Measurements from ENCODE around the gene CMSS1.

CMSS1 gene

GRCh38 chr3:99874237-99875002 is 56.8 kb downstream of the CMSS1 start:
- DNase-seq (ENCODE audit: low read depth in 2 of 2), result no peak

GRCh38 chr3:99875581-99875928 is 57.9 kb downstream of the CMSS1 start:
- DNase-seq (ENCODE audit: low read depth in 2 of 2), result no peak

GRCh38 chr3:99875929-99876841 is 58.5 kb downstream of the CMSS1 start:
- peak in 1 of 2 experiments; percentile 58 for DNase-seq (ENCODE audit: low read depth in 2 of 2)

- DNase-seq (ENCODE audit: low read depth in 2 of 2), result no peak
Measured at GRCh38 chr3:99877031-99877579, 59.4 kb downstream of the CMSS1 start.

- DNase-seq (ENCODE audit: low read depth in 2 of 2), result no peak
Measured at GRCh38 chr3:99878005-99878404, 60.3 kb downstream of the CMSS1 start.

GRCh38 chr3:99879275-99879674 is 61.6 kb downstream of the CMSS1 start:
- DNase-seq (ENCODE audit: low read depth in 2 of 2), result no peak

GRCh38 chr3:99881121-99881524 is 63.5 kb downstream of the CMSS1 start:
- DNase-seq (ENCODE audit: low read depth in 2 of 2), result no peak

- DNase-seq (ENCODE audit: low read depth in 2 of 2), result no peak
Measured at GRCh38 chr3:99882436-99883137, 64.9 kb downstream of the CMSS1 start.

GRCh38 chr3:99883138-99883461 is 65.4 kb downstream of the CMSS1 start:
- no peak for DNase-seq (ENCODE audit: low read depth in 2 of 2)

- no peak for DNase-seq (ENCODE audit: low read depth in 2 of 2)
Measured at GRCh38 chr3:99883693-99884092, 66.0 kb downstream of the CMSS1 start.

- DNase-seq (ENCODE audit: low read depth in 2 of 2), result no peak
Measured at GRCh38 chr3:99884484-99884883, 66.8 kb downstream of the CMSS1 start.

- DNase-seq (ENCODE audit: low read depth in 2 of 2), result no peak
Measured at GRCh38 chr3:99885085-99885484, 67.4 kb downstream of the CMSS1 start.

- DNase-seq (ENCODE audit: low read depth in 2 of 2), result no peak
Measured at GRCh38 chr3:99885851-99886250, 68.2 kb downstream of the CMSS1 start.

GRCh38 chr3:99891610-99892285 is 74.1 kb downstream of the CMSS1 start:
- no peak for DNase-seq (ENCODE audit: low read depth in 2 of 2)

GRCh38 chr3:99892332-99892731 is 74.7 kb downstream of the CMSS1 start:
- no peak for DNase-seq (ENCODE audit: low read depth in 2 of 2)

- DNase-seq (ENCODE audit: low read depth in 2 of 2), result peak in 1 of 2 experiments; percentile 40
Measured at GRCh38 chr3:99895131-99895696, 77.6 kb downstream of the CMSS1 start.

- peak; percentile 98 for DNase-seq (ENCODE audit: low read depth in 2 of 2)
Measured at GRCh38 chr3:99895703-99896441, 78.2 kb downstream of the CMSS1 start.

- no peak for DNase-seq (ENCODE audit: low read depth in 2 of 2)
Measured at GRCh38 chr3:99896482-99896881, 78.8 kb downstream of the CMSS1 start.

GRCh38 chr3:99899603-99900002 is 81.9 kb downstream of the CMSS1 start:
- no peak for DNase-seq (ENCODE audit: low read depth in 2 of 2)

- no peak for DNase-seq (ENCODE audit: low read depth in 2 of 2)
Measured at GRCh38 chr3:99900248-99900647, 82.6 kb downstream of the CMSS1 start.
